Nephron progenitor cell (in vitro differentiated cells): ENCODE measurements around the gene CAPZB.
"Not testable (repeated sequence)": the region's sequence is repeated elsewhere in the genome, so short reads cannot be mapped to it uniquely, and the experiment has no call there.

Experiments used
- DNase-seq: peaks from one replicate; pipeline ENCODE4 v3.0.0; 2021
- H3K27ac Mint-ChIP-seq: 2 replicates; pipeline ENCODE4 v1.8.0; 2021; ENCODE audit warnings: mild to moderate bottlenecking, moderate library complexity, mixed read lengths
- H3K27me3 Mint-ChIP-seq: 2 replicates; pipeline ENCODE4 v1.8.0; 2021; ENCODE audit warnings: mild to moderate bottlenecking, low read depth, mixed read lengths; ENCODE audit not compliant: poor library complexity
- H3K36me3 Mint-ChIP-seq: 2 replicates; pipeline ENCODE4 v1.8.0; 2021; ENCODE audit warnings: low read depth, mixed read lengths
- H3K4me1 Mint-ChIP-seq: 2 replicates; pipeline ENCODE4 v1.8.0; 2021; ENCODE audit warnings: mixed read lengths
- H3K4me3 Mint-ChIP-seq: 2 replicates; pipeline ENCODE4 v1.8.0; 2021; ENCODE audit warnings: mild to moderate bottlenecking, moderate library complexity, mixed read lengths
- H3K9me3 Mint-ChIP-seq: 2 replicates; pipeline ENCODE4 v1.8.0; 2021; ENCODE audit warnings: mild to moderate bottlenecking, moderate library complexity, mixed read lengths
- CTCF ChIP-seq: fragments of 200-600 bp; sonication (generic); IDR thresholded peaks from 2 replicates; pipeline ENCODE4 v1.5.0; 2021; ENCODE audit warnings: antibody characterized with exemption

The CAPZB gene

DNA sequence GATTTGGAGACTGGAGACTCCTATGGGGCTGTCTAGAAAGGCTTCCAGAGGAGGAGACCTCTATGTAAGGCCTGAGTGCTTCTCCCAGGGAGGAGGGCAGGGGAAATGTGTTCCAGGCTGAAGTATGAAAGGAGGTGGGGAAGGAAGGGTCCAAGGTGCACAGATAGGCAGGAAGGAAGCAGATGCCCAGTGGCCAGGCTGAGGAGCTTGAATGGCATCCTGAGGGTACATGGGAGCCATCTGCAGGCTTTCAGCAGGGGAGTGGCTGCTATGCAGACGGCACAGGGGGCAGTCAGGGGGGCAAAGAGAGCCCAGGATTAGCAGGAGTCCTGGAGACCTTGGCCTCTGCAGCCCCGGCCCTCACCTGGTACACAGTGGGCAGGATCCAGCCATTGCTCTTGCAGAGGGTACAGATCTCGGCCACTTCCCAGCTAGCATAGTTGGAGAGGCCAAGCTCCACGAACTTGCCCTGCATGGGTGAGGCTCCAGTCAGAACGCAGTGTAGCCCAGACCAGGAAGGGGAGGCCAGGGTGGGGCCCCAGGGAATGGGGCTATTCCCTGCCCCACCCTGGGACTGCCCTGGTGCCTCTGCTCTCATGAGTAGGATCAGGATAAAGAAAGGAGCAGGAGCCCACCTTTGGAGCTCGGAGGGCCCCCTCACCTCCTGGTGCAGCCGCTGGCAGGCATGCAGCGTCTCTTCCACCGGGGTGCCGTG, 177.4 kb downstream of the CAPZB start:
- Mint-ChIP-seq H3K36me3 (peaks cover 56% of the 10 kb centered on the region), H3K4me1 (peaks cover 25% of the 10 kb centered on the region), H3K9me3 (no peaks in the 10 kb centered on the region), H3K4me3 (no peak overlapping the region), H3K27me3 (no peaks in the 10 kb centered on the region), H3K27ac (peak overlapping the region; percentile 10)
- no peak for DNase-seq
- no peak for TF ChIP-seq CTCF

- Mint-ChIP-seq H3K27me3 (no peaks in the 10 kb centered on the region), H3K4me1 (peaks cover 21% of the 10 kb centered on the region), H3K9me3 (no peaks in the 10 kb centered on the region), H3K27ac (no peak overlapping the region), H3K36me3 (peaks cover 63% of the 10 kb centered on the region), H3K4me3 (no peak overlapping the region)
- no peak for DNase-seq
- TF ChIP-seq CTCF: no peak
These were observed 178.4 kb downstream of the CAPZB start for GRCh38 chr1:19306941-19307340.

- peaks cover 72% of the 10 kb centered on the region for H3K36me3 Mint-ChIP-seq
- no peak for TF ChIP-seq CTCF
- no peaks in the 10 kb centered on the region for H3K9me3 Mint-ChIP-seq
- H3K27ac Mint-ChIP-seq: no peak overlapping the region
- peaks cover 16% of the 10 kb centered on the region for H3K4me1 Mint-ChIP-seq
- no peak for DNase-seq
- no peak overlapping the region for H3K4me3 Mint-ChIP-seq
- no peaks in the 10 kb centered on the region for H3K27me3 Mint-ChIP-seq
These were observed 179.5 kb downstream of the CAPZB start for GRCh38 chr1:19305880-19306279.

DNA sequence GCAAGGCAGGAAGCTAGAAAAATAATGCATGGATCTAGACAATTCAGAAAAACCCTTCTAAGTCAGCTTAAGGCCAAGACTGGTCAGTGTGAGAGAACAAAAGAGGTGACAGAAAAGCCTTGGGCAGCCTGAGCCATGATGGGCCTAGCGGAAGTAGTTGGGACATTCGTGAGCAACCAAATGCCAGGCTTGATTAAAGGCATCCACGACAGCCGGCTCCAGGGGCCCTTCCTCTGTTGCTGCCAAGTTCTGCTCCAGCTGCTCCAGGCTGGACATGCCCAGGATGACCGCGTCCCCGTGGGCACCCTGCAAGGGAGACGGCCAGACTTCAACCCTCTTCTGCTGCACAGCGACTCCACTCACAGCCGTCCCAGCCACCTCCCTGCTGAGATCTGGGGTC, 181.3 kb downstream of the CAPZB start:
- H3K27me3 Mint-ChIP-seq, H3K9me3 Mint-ChIP-seq, H3K4me3 Mint-ChIP-seq, H3K4me1 Mint-ChIP-seq, DNase-seq, H3K27ac Mint-ChIP-seq: not testable (repeated sequence)
- H3K36me3 Mint-ChIP-seq: peaks cover 81% of the 10 kb centered on the region

DNA sequence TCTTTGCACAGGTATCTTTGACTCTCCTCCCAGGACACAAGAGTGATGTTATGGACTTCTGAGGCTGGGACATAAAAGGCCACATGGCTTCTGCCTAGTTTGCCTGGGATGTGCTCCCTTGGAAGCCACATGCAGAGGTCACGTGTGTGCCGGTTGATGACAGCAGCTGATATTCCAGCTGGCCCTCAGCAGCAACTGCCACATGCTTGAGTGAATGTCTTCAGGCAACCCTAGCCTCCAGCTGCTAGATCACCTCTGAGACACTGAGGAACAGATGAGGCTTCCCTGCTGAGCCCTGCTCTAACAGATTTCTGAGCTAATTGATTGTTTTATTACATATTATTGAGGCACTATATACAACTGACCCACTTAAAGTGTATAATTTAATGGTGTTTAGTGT, 185.1 kb downstream of the CAPZB start:
- no peaks in the 10 kb centered on the region for H3K27me3 Mint-ChIP-seq
- no peak overlapping the region for H3K4me3 Mint-ChIP-seq
- peaks cover 25% of the 10 kb centered on the region for H3K9me3 Mint-ChIP-seq
- DNase-seq: no peak
- H3K4me1 Mint-ChIP-seq: no peaks in the 10 kb centered on the region
- H3K27ac Mint-ChIP-seq: no peak overlapping the region
- H3K36me3 Mint-ChIP-seq: peaks cover 78% of the 10 kb centered on the region
- TF ChIP-seq CTCF: no peak

GRCh38 chr1:19294638-19295037, 190.7 kb downstream of the CAPZB start:
- Mint-ChIP-seq H3K4me3 (no peak overlapping the region), H3K27me3 (peaks cover 19% of the 10 kb centered on the region), H3K36me3 (peaks cover 83% of the 10 kb centered on the region), H3K27ac (no peak overlapping the region), H3K4me1 (no peaks in the 10 kb centered on the region), H3K9me3 (peaks cover 74% of the 10 kb centered on the region)
- TF ChIP-seq CTCF: no peak
- no peak for DNase-seq
